HepG2 (cell line): ENCODE results near the gene QDPR. TPM values are rescaled to one million over a fixed set of nuclear protein-coding genes. Genes with fewer than 3 reads are reported as not detected.
A peak's percentile ranks its signal among the peaks of the same experiment; 100 is the strongest.

Source experiments
- DMAP1 ChIP-seq: IDR thresholded peaks from 2 replicates; pipeline ENCODE4 v1.6.1; 2016
- KAT7 ChIP-seq: IDR thresholded peaks from 2 replicates; pipeline ENCODE4 v1.6.1; 2018; ENCODE audit warnings: borderline replicate concordance, missing compliant biosample characterization
- KLF16 ChIP-seq, 2 experiments: sonication (generic) in 1 of 2; formaldehyde crosslinking in 1 of 2; IDR thresholded peaks; 2 replicates each; pipeline versions ENCODE4 v1.6.1 to v1.8.0; 2016 to 2023; ENCODE audit warnings: missing genetic modification reagents in 2 of 2, missing compliant biosample characterization in 1 of 2
- MXD4 ChIP-seq: IDR thresholded peaks from 2 replicates; pipeline ENCODE4 v1.6.1; 2016; ENCODE audit warnings: mild to moderate bottlenecking, missing biosample characterization, missing genetic modification reagents
- NRL ChIP-seq: sonication (generic); formaldehyde crosslinking; IDR thresholded peaks from 2 replicates; pipeline ENCODE4 v1.5.0; 2020; ENCODE audit warnings: missing genetic modification reagents, mild to moderate bottlenecking, moderate library complexity, borderline replicate concordance
- RARA ChIP-seq: IDR thresholded peaks from 2 replicates; pipeline ENCODE4 v1.6.1; 2016; ENCODE audit warnings: missing genetic modification reagents, missing compliant biosample characterization
- RNF2 ChIP-seq: fragments of 450-650 bp; conservative IDR thresholded peaks from 2 replicates; pipeline ENCODE4 v1.6.1; 2016; ENCODE audit warnings: low read depth
- ZNF101 ChIP-seq: sonication (generic); formaldehyde crosslinking; IDR thresholded peaks from 2 replicates; pipeline ENCODE4 v1.4.0; 2020; ENCODE audit warnings: mild to moderate bottlenecking, low read depth, missing genetic modification reagents, borderline replicate concordance
- ZNF333 ChIP-seq: sonication (generic); formaldehyde crosslinking; IDR thresholded peaks from 2 replicates; pipeline ENCODE4 v1.4.0; 2020; ENCODE audit warnings: mild to moderate bottlenecking, missing genetic modification reagents, borderline replicate concordance
- ZNF337 ChIP-seq: sonication (generic); formaldehyde crosslinking; IDR thresholded peaks from 2 replicates; pipeline ENCODE4 v1.5.1; 2020; ENCODE audit warnings: missing genetic modification reagents, low read depth, mild to moderate bottlenecking, borderline replicate concordance
- ZNF678 ChIP-seq: sonication (generic); formaldehyde crosslinking; IDR thresholded peaks from 2 replicates; pipeline ENCODE4 v1.4.0; 2020; ENCODE audit warnings: mild to moderate bottlenecking, missing genetic modification reagents
- polyA plus RNA-seq, 8 experiments: library from polyadenylated mRNA; depleted of rRNA in 3 of 8; stranded (reverse) in 7 of 8; unstranded in 1 of 8; fragments of >200 nt; fragmentation: Illumina TruSeq in 4 of 8; extraction: Trizol in 4 of 8; gene quantifications; 2 replicates each; pipeline versions ENCODE4 v1.2.1 to v1.2.3, GENCODE V29; 2011 to 2016; ENCODE audit warnings: low read depth in 4 of 8, missing spikeins in 1 of 8, mixed read lengths in 1 of 8; ENCODE audit not compliant: insufficient read depth in 1 of 8
- total RNA-seq, 5 experiments: library from RNA; depleted of rRNA; stranded (reverse); fragments of >200 nt; fragmentation: Illumina TruSeq; extraction: Trizol; gene quantifications; 2 replicates each; pipeline ENCODE4 v1.2.3, GENCODE V29; 2016; ENCODE audit warnings: low read depth in 1 of 5
- TF ChIP-seq, protein P1 (sequence below): sonication (generic); formaldehyde crosslinking; IDR thresholded peaks from 2 replicates; pipeline ENCODE4 v1.4.0; 2020; ENCODE audit warnings: missing genetic modification reagents, low read depth, mild to moderate bottlenecking, borderline replicate concordance
- TF ChIP-seq, protein P2 (sequence below): IDR thresholded peaks from 2 replicates; pipeline ENCODE4 v1.6.1; 2016; ENCODE audit warnings: low read depth, missing genetic modification reagents, missing compliant biosample characterization
- TF ChIP-seq, protein P3 (sequence below): sonication (generic); formaldehyde crosslinking; IDR thresholded peaks from 2 replicates; pipeline ENCODE4 v1.4.0; 2020; ENCODE audit warnings: missing genetic modification reagents
- TF ChIP-seq, protein P4 (sequence below): sonication (generic); formaldehyde crosslinking; IDR thresholded peaks from 2 replicates; pipeline ENCODE4 v1.8.1; 2023; ENCODE audit warnings: mild to moderate bottlenecking, inconsistent platforms, moderate library complexity, missing genetic modification reagents, borderline replicate concordance
- TF ChIP-seq, protein P5 (sequence below): sonication (generic); formaldehyde crosslinking; IDR thresholded peaks from 2 replicates; pipeline ENCODE4 v1.4.0; 2020; ENCODE audit warnings: missing genetic modification reagents

Gene QDPR
- total and polyA plus RNA-seq, 2 of the 13 experiments (the other 11 are each of a cell fraction or from before 2014, with no cell fraction given) = 9.9 to 95.5 TPM

DNA sequence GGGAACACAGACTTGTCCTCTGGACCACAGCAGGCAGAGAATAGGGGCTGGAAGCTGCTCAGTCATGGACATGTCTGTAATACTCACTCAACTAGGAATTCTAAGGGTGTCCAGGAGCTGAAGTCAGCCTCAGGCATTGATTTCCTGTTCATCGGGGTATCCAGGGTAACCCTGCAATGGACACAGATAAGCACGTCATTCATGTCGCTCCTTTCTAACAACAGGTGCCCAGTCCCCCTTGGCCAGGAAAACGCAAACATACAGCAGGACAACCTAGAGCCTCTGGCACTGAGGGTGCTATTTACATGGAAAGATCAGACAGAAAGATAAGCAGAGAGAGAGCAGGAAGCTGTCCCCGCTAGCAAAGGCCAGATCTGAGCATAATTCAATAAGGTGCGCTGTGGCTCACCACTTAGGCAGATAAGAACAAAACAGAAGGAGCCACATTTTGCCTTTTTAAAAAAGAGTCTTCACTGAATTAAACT, 21.3 kb downstream of the QDPR start (continued):
- TF ChIP-seq, protein P1, sequence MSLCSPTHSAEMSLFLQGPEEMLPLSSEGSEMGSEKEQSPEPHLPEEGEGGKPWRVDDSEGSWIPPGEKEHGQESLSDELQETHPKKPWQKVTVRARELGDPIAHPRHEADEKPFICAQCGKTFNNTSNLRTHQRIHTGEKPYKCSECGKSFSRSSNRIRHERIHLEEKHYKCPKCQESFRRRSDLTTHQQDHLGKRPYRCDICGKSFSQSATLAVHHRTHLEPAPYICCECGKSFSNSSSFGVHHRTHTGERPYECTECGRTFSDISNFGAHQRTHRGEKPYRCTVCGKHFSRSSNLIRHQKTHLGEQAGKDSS (CRISPR knock-in tag) = no peak
- TF ChIP-seq ZNF333 (CRISPR knock-in tag) = no peak
- TF ChIP-seq, protein P2, sequence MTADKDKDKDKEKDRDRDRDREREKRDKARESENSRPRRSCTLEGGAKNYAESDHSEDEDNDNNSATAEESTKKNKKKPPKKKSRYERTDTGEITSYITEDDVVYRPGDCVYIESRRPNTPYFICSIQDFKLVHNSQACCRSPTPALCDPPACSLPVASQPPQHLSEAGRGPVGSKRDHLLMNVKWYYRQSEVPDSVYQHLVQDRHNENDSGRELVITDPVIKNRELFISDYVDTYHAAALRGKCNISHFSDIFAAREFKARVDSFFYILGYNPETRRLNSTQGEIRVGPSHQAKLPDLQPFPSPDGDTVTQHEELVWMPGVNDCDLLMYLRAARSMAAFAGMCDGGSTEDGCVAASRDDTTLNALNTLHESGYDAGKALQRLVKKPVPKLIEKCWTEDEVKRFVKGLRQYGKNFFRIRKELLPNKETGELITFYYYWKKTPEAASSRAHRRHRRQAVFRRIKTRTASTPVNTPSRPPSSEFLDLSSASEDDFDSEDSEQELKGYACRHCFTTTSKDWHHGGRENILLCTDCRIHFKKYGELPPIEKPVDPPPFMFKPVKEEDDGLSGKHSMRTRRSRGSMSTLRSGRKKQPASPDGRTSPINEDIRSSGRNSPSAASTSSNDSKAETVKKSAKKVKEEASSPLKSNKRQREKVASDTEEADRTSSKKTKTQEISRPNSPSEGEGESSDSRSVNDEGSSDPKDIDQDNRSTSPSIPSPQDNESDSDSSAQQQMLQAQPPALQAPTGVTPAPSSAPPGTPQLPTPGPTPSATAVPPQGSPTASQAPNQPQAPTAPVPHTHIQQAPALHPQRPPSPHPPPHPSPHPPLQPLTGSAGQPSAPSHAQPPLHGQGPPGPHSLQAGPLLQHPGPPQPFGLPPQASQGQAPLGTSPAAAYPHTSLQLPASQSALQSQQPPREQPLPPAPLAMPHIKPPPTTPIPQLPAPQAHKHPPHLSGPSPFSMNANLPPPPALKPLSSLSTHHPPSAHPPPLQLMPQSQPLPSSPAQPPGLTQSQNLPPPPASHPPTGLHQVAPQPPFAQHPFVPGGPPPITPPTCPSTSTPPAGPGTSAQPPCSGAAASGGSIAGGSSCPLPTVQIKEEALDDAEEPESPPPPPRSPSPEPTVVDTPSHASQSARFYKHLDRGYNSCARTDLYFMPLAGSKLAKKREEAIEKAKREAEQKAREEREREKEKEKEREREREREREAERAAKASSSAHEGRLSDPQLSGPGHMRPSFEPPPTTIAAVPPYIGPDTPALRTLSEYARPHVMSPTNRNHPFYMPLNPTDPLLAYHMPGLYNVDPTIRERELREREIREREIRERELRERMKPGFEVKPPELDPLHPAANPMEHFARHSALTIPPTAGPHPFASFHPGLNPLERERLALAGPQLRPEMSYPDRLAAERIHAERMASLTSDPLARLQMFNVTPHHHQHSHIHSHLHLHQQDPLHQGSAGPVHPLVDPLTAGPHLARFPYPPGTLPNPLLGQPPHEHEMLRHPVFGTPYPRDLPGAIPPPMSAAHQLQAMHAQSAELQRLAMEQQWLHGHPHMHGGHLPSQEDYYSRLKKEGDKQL (CRISPR knock-in tag) = 0 out of 2 replicates have a peak, but pooled peaks have one; percentile 23
- TF ChIP-seq DMAP1 (CRISPR knock-in tag) = no peak; the same call in 1 of the 2 replicates
- no peak for TF ChIP-seq ZNF101 (CRISPR knock-in tag)
- TF ChIP-seq MXD4 (CRISPR knock-in tag) = no peak
- TF ChIP-seq, protein P3, sequence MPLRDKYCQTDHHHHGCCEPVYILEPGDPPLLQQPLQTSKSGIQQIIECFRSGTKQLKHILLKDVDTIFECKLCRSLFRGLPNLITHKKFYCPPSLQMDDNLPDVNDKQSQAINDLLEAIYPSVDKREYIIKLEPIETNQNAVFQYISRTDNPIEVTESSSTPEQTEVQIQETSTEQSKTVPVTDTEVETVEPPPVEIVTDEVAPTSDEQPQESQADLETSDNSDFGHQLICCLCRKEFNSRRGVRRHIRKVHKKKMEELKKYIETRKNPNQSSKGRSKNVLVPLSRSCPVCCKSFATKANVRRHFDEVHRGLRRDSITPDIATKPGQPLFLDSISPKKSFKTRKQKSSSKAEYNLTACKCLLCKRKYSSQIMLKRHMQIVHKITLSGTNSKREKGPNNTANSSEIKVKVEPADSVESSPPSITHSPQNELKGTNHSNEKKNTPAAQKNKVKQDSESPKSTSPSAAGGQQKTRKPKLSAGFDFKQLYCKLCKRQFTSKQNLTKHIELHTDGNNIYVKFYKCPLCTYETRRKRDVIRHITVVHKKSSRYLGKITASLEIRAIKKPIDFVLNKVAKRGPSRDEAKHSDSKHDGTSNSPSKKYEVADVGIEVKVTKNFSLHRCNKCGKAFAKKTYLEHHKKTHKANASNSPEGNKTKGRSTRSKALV (CRISPR knock-in tag) = no peak
- no peak for TF ChIP-seq KAT7 (CRISPR knock-in tag)
- no peak for TF ChIP-seq ZNF337 (CRISPR knock-in tag)
- peak; percentile 90 for TF ChIP-seq RARA (CRISPR knock-in tag)
- peak in 1 of 2 experiments; percentile 45; a peak in 1 of 4 replicates for TF ChIP-seq KLF16 (CRISPR knock-in tag; IDR thresholded peaks at IDR 0.05)
- no peak for TF ChIP-seq ZNF678
- TF ChIP-seq NRL (CRISPR knock-in tag) = no peak
- TF ChIP-seq, protein P4, sequence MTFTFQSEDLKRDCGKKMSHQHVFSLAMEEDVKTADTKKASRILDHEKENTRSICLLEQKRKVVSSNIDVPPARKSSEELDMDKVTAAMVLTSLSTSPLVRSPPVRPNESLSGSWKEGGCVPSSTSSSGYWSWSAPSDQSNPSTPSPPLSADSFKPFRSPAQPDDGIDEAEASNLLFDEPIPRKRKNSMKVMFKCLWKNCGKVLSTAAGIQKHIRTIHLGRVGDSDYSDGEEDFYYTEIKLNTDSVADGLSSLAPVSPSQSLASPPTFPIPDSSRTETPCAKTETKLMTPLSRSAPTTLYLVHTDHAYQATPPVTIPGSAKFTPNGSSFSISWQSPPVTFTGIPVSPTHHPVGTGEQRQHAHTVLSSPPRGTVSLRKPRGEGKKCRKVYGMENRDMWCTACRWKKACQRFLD (CRISPR knock-in tag) = no peak
- TF ChIP-seq RNF2 = no peak
- TF ChIP-seq, protein P5, sequence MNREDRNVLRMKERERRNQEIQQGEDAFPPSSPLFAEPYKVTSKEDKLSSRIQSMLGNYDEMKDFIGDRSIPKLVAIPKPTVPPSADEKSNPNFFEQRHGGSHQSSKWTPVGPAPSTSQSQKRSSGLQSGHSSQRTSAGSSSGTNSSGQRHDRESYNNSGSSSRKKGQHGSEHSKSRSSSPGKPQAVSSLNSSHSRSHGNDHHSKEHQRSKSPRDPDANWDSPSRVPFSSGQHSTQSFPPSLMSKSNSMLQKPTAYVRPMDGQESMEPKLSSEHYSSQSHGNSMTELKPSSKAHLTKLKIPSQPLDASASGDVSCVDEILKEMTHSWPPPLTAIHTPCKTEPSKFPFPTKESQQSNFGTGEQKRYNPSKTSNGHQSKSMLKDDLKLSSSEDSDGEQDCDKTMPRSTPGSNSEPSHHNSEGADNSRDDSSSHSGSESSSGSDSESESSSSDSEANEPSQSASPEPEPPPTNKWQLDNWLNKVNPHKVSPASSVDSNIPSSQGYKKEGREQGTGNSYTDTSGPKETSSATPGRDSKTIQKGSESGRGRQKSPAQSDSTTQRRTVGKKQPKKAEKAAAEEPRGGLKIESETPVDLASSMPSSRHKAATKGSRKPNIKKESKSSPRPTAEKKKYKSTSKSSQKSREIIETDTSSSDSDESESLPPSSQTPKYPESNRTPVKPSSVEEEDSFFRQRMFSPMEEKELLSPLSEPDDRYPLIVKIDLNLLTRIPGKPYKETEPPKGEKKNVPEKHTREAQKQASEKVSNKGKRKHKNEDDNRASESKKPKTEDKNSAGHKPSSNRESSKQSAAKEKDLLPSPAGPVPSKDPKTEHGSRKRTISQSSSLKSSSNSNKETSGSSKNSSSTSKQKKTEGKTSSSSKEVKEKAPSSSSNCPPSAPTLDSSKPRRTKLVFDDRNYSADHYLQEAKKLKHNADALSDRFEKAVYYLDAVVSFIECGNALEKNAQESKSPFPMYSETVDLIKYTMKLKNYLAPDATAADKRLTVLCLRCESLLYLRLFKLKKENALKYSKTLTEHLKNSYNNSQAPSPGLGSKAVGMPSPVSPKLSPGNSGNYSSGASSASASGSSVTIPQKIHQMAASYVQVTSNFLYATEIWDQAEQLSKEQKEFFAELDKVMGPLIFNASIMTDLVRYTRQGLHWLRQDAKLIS = no peak
